OCI-LY1 (cell line): Measurements from ENCODE around the gene CARD11.

Experiments
- CTCF ChIP-seq: fragments of 200-600 bp; sonication (generic), shearing (Covaris generic); IDR thresholded peaks from 2 replicates; pipeline ENCODE4 v1.5.1; 2017; ENCODE audit warnings: mild to moderate bottlenecking, antibody characterized with exemption, low read length, moderate library complexity, mixed read lengths
- EZH2 ChIP-seq: fragments of 200-600 bp; sonication (generic), shearing (Covaris generic); IDR thresholded peaks from 2 replicates; pipeline ENCODE4 v1.8.0; 2017; ENCODE audit warnings: borderline replicate concordance, mixed run types, mild to moderate bottlenecking, antibody characterized with exemption, low read length, moderate library complexity, mixed read lengths

GRCh38 chr7:3063016-3063753, 19.5 kb upstream of the CARD11 start:
- TF ChIP-seq CTCF (no peak), EZH2 (no peak)
